Ovary (tissue), 3 donors: ENCODE measurements around the gene G3BP1.

ENCODE experiments used
- CTCF ChIP-seq, 3 donors: fragments of 450-650 bp in 2 of 3; fragments of 200-600 bp in 1 of 3; IDR thresholded peaks; one replicate each; pipeline versions ENCODE4 v1.5.1 to v1.8.0; 2016 to 2022; ENCODE audit warnings: antibody characterized with exemption in 3 of 3, mild to moderate bottlenecking in 1 of 3
- EP300 ChIP-seq: sonication (generic); formaldehyde crosslinking; IDR thresholded peaks from one replicate; pipeline ENCODE4 v1.6.1; 2017; ENCODE audit warnings: antibody characterized with exemption
- donor health status: DM: no; HTN: no; CAD: no.

GRCh38 chr5:151855701-151856100, 83.9 kb downstream of the G3BP1 start:
- TF ChIP-seq CTCF (IDR thresholded peaks at IDR 0.05) (no peak), EP300 (no peak)
